Measurements from ENCODE around the gene ETV7. TPM values are rescaled to one million over a fixed set of nuclear protein-coding genes. Genes with fewer than 3 reads are reported as not detected.
"Not testable (repeated sequence)": the region's sequence is repeated elsewhere in the genome, so short reads cannot be mapped to it uniquely, and the experiment has no call there.

ETV7 gene
- 0.99 and 1.2 TPM in 2 replicates for total RNA-seq (2014; rRNA removed; shearing (Covaris generic))

GRCh38 chr6:36387440-36388303, at the start of gene ETV7:
Gene ETV7 (minus strand): TSS chr6:36387669. CDS start chr6:36387541, 128 bp downstream.
- no peak for DNase-seq (ENCODE audit: low spot score)

GRCh38 chr6:36436466-36436865, 49.0 kb upstream of the ETV7 start:
- DNase-seq (ENCODE audit: low spot score), result no peak

GRCh38 chr6:36432151-36432671, 44.7 kb upstream of the ETV7 start:
- DNase-seq (ENCODE audit: low spot score), result no peak

GRCh38 chr6:36431197-36431596, 43.7 kb upstream of the ETV7 start:
- no peak for DNase-seq (ENCODE audit: low spot score)

- DNase-seq (ENCODE audit: low spot score), result no peak
Observed at GRCh38 chr6:36430351-36430750, 42.9 kb upstream of the ETV7 start.

- no peak for DNase-seq (ENCODE audit: low spot score)
Observed at GRCh38 chr6:36428911-36429310, 41.4 kb upstream of the ETV7 start.

GRCh38 chr6:36426622-36427021, 39.2 kb upstream of the ETV7 start:
- no peak for DNase-seq (ENCODE audit: low spot score)

- DNase-seq (ENCODE audit: low spot score), result peak; percentile 97
Observed at GRCh38 chr6:36423101-36423824, 35.8 kb upstream of the ETV7 start.

GRCh38 chr6:36422714-36423100, 35.2 kb upstream of the ETV7 start:
- no peak for DNase-seq (ENCODE audit: low spot score)

GRCh38 chr6:36419310-36419709, 31.8 kb upstream of the ETV7 start:
- DNase-seq (ENCODE audit: low spot score), result no peak

- no peak for DNase-seq (ENCODE audit: low spot score)
Observed at GRCh38 chr6:36418558-36418957, 31.1 kb upstream of the ETV7 start.

GRCh38 chr6:36414481-36414880, 27.0 kb upstream of the ETV7 start:
- DNase-seq (ENCODE audit: low spot score), result no peak

GRCh38 chr6:36413489-36414480, 26.3 kb upstream of the ETV7 start:
- no peak for DNase-seq (ENCODE audit: low spot score)

- not testable (repeated sequence) for DNase-seq (ENCODE audit: low spot score)
Observed at GRCh38 chr6:36409718-36410117, 22.2 kb upstream of the ETV7 start.

- DNase-seq (ENCODE audit: low spot score), result no peak
Observed at GRCh38 chr6:36404164-36404563, 16.7 kb upstream of the ETV7 start.

- no peak for DNase-seq (ENCODE audit: low spot score)
Observed at GRCh38 chr6:36402481-36402880, 15.0 kb upstream of the ETV7 start.

GRCh38 chr6:36399970-36400369, 12.5 kb upstream of the ETV7 start:
- no peak for DNase-seq (ENCODE audit: low spot score)

GRCh38 chr6:36392621-36393020, 5.2 kb upstream of the ETV7 start:
- no peak for DNase-seq (ENCODE audit: low spot score)

- no peak for DNase-seq (ENCODE audit: low spot score)
Observed at GRCh38 chr6:36389353-36389752, 1.9 kb upstream of the ETV7 start.

- peak; percentile 24 for DNase-seq (ENCODE audit: low spot score)
Observed at GRCh38 chr6:36386495-36387439, 702 bp downstream of the ETV7 start.
